IPS-18c (cell line): ENCODE data around the gene ZFP2.
A peak's percentile ranks its signal among the peaks of the same experiment; 100 is the strongest.
"Not testable (repeated sequence)": the region's sequence is repeated elsewhere in the genome, so short reads cannot be mapped to it uniquely, and the experiment has no call there.

Experiments
- H3K4me3 ChIP-seq: 2 replicates; pipeline ENCODE4 v1.7.0; 2013; ENCODE audit warnings: low read depth, mild to moderate bottlenecking, low read length, moderate library complexity; ENCODE audit not compliant: insufficient read depth
- H3K9me3 ChIP-seq: one replicate; pipeline ENCODE4 v1.6.1; 2013; ENCODE audit warnings: mild to moderate bottlenecking, low read length, moderate library complexity; ENCODE audit not compliant: control insufficient read depth, insufficient read depth

ZFP2 gene

DNA sequence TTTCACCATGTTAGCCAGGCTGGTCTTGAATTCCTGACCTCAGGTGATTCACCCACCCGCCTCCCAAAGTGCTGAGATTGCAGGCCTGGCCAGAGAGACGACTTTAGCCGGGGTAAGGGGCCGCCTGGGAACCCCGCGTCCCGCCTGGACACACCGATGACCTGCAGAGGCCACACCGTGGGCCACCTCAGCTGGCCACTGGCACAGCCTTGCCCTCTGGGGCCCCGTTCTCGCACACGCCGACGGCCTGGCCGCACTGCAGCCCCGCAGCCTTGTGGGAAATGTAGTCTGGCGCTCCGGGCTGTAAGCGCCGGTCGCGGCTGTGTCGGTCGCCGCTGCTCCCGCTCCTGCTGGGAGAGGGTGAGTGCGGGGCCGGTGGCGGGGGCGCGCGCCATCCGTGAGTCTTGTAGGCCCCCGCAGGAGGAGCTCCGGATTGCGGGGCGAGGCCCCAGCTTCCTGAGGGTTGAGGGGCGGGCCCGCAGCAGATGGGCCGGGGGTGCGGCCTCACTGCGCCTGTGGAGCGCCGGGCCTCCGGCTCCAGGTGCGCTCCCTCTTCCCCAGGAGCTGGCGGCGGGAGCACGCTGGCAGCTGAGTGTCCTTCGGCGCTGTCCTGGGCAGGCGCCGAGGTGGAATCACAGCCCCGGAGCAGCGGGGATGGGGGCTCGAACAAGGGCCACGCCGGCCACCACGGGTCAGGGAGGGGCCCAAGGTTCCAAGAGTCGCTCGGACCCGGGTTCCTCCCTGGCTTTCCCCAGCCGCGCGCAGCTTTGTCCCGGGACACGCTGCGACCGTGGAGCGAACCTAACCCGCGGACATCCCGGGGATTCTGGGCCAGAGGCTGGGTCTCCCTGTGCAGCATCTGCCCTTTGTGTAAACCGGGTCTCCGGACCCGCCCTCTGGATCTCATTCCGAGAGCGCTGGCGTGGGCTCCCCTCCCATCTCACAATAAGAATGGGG lies at the start of gene ZFP2:
TSS of gene ZFP2 (plus strand) at position 299 of the 957 bp plus-strand sequence. CDS start 35,401 bp downstream, outside the sequence.
- Histone ChIP-seq H3K4me3 (peak within 1 kb of the TSS; percentile 81), H3K9me3 (no peaks in the 10 kb centered on the region)

DNA sequence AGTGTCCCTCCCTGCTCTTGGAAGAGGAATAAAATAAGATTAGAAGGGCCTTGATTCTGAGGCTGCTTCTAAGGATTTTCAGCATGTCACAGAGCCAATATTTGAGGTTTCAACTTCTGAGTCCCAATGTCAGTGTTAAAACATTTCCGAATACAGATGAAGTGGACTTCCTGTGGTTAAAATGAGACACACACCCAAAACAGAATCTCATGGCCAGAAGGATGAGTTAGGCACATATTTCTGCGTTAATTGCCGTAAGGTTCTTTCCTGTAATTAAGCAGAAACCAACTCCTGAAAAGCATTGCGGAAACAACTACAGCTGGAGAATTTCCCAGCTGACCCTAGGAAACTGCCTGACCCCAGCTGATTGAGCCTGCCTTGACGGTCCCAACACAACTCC lies 46.4 kb upstream of the ZFP2 start:
- no peaks in the 10 kb centered on the region for H3K9me3 ChIP-seq
- no peak overlapping the region for H3K4me3 ChIP-seq

DNA sequence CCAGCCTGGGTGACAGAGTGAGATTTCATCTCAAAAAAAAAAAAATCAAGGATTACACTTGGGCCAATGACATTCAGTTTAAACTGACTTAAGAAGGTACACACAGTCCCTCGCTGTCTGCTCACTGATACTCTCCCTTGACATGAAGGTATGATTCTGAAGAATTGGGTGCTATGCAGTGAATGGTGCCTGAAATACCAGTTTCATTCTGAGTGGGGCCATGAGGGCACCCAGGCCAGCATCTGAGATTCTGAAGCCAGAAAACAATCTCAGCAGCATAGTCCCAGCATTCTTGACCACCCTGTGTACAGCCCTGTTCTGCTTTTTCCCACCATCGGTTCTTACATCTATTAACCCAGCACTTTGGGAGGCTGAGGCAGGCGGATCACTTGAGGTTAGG lies 43.8 kb upstream of the ZFP2 start:
- H3K9me3 ChIP-seq, result no peaks in the 10 kb centered on the region
- no peak overlapping the region for H3K4me3 ChIP-seq

DNA sequence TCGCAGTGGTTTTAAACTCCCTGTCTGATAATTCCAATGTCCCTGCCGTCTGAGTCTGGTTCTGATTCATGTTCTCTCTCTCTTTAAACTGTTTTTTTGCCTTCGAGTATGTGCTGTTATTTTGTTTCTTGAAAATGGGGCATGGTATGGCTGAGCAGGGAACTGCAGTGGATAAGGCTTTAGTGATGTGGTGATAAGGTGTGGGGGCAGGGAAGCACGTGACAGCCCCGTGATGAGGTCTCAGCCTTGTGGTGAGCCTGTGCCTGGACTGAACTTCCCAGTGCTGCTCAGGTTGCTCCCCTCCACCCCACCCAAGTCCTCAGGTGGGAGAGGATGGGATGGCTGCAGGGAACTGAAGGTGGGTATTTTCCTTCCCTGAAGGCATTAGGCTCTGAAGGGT lies 41.4 kb upstream of the ZFP2 start:
- no peak overlapping the region for H3K4me3 ChIP-seq
- no peaks in the 10 kb centered on the region for H3K9me3 ChIP-seq

DNA sequence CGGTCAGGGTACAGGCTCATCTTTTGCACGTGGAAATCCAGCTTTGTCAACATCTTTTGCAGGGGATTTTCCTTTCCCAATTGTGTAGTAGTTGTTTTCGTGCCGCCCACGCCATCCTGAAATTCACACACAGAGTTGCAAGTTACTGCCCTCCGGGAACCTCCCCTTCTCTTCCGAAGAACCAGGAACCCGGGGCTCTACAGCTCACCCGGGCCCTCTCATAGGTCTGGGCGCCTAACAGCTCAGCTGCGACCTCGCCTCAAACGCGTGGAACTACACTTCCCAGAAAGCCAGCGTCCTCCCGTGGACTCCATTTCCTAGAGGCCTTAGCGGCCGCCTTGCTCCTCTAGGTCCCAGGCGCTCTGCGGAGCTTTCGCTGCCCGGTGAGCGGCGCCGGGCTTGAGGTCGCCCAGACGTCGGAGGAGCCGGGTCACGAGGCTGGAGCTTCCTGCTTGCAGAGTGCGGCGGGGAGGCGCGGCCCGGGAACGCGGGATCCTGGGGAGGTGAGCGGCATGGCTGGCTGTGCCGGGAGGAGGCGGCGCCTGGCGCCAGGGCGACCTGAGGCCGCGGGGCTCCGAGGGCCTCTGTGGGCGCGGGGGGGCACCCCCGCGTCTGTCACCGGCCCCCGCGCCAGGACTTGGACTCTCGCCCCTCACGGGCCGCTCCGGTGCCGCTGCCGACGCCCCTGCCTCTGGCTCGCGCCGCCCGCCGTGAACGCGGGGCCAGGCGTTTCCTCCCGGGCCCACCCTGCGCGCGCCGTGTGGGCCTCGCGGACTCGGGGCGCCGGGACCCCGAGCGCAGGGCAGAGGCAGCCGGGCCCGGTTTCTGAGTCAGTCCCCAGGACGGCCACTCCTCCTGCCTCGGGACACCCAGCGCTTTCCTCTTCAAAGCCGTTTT lies 35.8 kb upstream of the ZFP2 start, which contains the start of gene ZNF354B:
TSS of gene ZNF354B (plus strand) at position 329 of the 897 bp plus-strand sequence. CDS start 1,095 bp downstream, outside the sequence.
- Histone ChIP-seq H3K4me3 (peak within 1 kb of the TSS; percentile 72), H3K9me3 (no peaks in the 10 kb centered on the region)

DNA sequence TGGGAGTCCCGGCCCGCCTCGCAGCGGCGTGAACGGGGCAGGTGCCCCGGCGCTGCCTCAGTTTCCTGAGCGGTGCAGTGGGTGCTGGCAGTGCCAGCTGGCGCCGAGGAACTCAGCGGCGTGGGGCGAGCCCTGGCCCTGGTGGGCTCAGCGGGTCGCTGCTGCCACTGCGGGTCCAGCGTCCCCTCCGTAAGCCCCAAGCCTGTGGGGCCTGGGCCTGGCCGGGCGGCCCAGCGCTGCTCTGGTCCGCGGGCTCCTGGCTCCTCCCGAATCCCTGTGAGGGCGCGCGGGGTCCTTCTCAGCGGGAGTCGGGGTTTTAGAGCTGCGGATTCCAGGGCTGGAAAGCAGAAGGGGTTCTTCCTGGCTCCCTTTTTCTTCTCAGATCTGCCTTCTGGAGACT lies 35.1 kb upstream of the ZFP2 start:
- H3K9me3 ChIP-seq, result not testable (repeated sequence)
- H3K4me3 ChIP-seq, result peak overlapping the region; percentile 72; the same call in 1 of the 2 replicates

DNA sequence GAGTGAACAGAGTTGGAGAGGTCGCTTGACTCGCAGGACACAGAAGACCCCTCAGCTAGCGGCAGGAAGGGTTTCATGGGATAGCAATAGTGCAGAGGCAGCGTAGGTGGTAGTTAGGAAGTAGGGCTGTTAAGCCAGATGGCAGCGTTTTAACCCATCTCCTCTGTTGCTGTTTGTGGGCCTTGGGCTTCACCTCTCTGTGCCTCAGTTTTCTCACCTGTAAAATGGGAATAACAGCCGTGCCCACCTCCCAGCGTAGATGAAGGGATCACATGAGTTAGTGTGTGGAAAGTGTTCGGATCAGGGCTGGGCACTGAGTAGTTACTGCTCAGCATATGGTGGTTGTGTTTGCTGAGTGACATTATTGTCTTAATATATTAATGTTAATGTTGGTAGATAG lies 34.1 kb upstream of the ZFP2 start:
- H3K9me3 ChIP-seq, result no peaks in the 10 kb centered on the region
- H3K4me3 ChIP-seq, result no peak overlapping the region

DNA sequence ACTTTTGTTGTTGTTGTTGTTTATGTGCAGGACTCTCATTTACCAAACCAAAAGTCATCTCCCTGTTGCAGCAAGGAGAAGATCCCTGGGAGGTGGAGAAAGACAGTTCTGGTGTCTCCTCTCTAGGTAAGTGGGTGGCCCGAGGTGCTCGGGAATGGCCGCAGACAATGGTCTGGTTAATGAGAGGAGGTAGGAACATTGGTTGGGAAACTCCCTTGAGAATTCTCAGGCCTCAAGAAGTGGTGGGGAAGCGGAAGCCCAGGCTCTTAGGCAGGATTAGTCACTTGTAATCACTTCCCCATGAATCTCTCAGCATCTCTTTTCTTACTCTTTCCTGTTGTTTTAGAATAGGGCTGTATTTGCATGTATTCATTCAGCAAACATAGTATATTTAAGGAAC lies 28.8 kb upstream of the ZFP2 start:
- Histone ChIP-seq H3K9me3 (no peaks in the 10 kb centered on the region), H3K4me3 (no peak overlapping the region)

DNA sequence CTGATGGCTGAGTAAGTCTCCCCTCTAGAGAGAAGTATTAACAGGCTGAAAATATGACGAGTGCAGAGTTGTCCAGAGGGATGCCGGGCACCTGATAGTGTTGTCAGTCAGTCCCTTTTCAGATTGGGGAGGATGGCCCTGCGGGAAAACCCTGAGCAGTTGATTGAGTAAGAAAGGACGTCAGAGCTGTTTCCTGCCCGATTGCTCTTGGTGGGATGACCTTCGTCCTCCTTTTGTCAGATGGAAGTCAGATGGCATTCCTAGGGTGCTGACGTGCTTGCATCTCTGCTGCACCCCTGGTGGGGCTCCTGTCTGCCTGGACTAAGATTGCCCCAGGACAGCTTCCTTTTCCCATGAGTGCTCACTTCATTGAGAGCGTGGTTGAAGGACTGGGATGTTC lies 26.1 kb upstream of the ZFP2 start:
- Histone ChIP-seq H3K4me3 (no peak overlapping the region), H3K9me3 (no peaks in the 10 kb centered on the region)

DNA sequence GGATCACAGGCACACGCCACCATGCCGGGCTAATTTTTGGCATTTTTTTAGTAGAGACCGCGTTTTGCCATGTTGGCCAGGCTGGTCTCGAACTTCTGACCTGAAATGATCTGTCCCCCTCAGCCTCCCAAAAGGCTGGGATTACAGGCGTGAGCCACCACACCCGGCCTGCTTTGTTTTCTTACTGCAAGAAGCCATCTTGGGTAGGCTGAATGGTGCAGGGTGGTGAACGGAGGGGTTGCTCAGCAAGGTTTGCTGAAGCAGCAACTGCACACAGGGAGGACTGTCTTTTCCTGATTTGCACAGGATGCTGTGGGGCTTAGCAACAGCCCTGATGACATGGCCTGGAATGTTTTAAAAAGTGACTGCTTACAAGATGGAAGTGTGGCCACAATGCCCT lies 25.3 kb upstream of the ZFP2 start:
- H3K4me3 ChIP-seq, result no peak overlapping the region
- H3K9me3 ChIP-seq, result peaks cover 4% of the 10 kb centered on the region

DNA sequence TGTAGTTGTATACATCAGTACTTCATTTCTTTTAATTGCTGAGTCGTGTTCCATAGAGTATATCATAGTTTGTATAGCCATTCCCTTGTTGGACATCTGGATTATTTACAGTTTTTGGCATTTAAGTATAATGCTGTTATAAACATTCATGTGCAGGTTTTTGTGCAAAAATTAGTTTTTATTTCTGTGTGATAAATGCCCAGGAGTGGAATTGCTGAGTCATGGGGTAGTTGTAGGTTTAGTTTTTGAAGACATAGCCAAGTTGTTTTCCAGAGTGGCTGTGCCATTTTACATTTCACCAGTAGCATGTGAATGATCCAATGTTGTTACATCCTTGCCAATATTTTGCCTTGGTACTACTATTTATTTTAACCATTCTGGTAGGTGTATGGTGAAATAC lies 23.4 kb upstream of the ZFP2 start:
- H3K9me3 ChIP-seq, result peaks cover 8% of the 10 kb centered on the region
- H3K4me3 ChIP-seq, result no peak overlapping the region

DNA sequence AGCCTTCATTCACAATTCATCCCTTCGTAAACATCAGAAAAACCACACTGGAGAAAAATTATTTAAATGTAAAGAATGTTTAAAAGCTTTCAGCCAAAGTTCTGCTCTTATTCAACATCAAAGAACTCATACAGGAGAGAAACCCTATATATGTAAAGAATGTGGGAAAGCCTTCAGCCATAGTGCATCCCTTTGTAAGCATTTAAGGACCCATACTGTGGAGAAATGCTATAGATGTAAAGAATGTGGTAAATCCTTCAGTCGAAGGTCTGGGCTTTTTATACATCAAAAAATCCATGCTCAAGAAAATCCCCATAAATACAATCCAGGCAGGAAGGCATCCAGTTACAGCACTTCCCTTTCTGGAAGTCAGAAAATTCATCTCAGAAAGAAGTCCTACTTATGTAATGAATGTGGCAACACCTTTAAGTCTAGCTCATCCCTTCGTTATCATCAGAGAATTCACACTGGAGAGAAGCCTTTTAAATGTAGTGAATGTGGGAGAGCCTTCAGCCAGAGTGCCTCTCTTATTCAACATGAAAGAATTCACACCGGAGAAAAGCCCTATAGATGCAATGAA lies 12.5 kb upstream of the ZFP2 start:
- not testable (repeated sequence) for H3K4me3 ChIP-seq, H3K9me3 ChIP-seq

DNA sequence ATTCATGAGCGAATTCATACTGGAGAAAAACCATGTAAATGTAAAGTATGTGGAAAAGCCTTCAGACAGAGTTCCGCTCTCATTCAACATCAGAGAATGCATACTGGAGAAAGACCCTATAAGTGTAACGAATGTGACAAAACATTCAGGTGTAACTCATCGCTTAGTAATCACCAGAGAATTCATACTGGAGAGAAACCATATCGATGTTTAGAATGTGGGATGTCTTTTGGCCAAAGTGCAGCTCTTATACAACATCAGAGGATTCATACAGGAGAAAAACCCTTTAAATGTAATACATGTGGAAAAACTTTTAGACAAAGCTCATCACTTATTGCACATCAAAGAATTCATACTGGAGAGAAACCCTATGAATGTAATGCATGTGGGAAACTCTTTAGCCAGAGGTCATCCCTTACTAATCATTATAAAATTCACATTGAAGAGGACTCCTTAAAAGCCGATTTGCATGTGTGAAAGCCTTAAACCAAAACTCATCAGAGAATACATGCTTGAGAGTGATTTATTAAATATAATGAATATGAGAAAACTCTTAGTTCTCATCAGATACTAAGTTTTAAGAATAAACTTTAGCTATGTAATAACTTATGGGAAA lies 11.8 kb upstream of the ZFP2 start:
- no peak overlapping the region for H3K4me3 ChIP-seq
- peaks cover 9% of the 10 kb centered on the region for H3K9me3 ChIP-seq

DNA sequence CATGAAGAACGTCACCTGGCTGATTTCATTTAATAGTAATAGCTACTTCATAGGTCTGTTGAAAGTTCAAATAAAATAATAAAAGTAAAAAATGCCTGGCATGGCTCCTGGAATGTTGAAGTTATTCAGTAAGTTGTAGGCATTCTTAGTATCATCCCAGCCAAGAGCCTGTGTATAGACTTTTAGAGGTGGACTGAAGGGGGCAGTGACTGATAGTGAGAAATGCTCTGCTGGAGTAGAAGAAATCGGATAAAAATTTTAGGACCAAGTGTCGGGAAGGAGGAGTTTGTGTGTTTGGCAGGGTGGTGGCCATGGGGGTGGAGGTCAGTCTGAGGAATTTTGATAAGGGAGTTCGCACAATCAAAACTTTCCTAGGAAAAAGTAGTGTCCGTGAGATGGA lies 3.6 kb downstream of the ZFP2 start:
- Histone ChIP-seq H3K4me3 (no peak overlapping the region), H3K9me3 (peaks cover 2% of the 10 kb centered on the region)

DNA sequence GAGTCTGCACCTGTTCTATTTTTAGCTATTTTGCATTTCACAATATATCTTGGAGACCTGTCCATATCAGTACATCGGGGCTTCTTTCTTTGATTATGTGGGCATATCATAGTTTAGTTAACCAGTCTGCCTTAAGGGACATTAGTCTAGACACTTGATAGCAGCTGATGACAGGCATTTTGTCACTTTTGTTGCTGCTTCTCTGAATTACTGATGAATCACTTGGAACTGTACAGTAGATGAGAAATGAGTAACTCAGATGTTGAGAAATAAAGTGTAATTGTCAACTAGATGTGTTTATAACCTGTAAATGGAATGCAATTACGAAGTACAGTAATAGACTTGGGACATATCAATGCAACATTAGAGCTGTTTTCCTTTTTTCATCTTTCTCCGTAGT lies 7.1 kb downstream of the ZFP2 start:
- Histone ChIP-seq H3K9me3 (peaks cover 2% of the 10 kb centered on the region), H3K4me3 (no peak overlapping the region)

DNA sequence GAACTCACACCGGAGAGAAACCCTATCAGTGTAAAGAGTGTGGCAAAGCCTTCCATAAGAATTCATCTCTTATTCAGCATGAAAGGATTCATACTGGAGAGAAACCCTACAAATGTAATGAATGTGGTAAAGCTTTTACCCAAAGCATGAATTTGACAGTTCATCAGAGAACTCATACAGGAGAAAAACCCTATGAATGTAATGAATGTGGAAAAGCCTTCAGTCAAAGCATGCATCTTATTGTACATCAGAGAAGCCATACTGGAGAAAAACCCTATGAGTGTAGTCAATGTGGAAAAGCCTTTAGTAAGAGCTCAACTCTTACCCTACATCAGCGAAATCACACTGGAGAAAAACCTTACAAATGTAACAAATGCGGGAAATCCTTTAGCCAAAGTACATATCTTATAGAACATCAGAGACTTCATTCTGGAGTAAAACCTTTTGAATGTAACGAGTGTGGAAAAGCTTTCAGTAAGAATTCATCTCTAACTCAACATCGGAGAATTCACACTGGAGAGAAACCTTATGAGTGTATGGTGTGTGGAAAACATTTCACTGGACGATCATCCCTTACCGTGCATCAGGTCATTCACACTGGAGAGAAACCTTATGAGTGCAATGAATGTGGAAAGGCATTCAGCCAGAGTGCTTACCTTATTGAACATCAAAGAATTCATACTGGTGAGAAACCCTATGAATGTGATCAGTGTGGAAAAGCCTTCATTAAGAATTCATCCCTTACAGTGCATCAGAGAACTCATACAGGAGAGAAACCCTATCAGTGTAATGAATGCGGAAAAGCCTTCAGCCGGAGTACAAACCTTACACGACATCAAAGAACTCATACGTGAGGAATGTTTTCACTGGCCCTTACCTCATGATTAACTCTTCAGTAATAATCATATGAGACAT lies 36.4 kb downstream of the ZFP2 start:
- H3K4me3 ChIP-seq, result no peak overlapping the region; the same call in 1 of the 2 replicates
- peaks cover 38% of the 10 kb centered on the region for H3K9me3 ChIP-seq
